Peyer's patch (tissue), 4 donors: ENCODE results near the gene ARIH1.

Source experiments
- CTCF ChIP-seq, 6 experiments: fragments of 450-650 bp in 4 of 6; fragments of 200-600 bp in 2 of 6; sonication (generic) in 1 of 6; IDR thresholded peaks; one replicate each; pipeline ENCODE4 v1.5.1; 2017 to 2019; ENCODE audit warnings: antibody characterized with exemption in 6 of 6, mild to moderate bottlenecking in 3 of 6, moderate library complexity in 1 of 6
- POLR2A ChIP-seq, 2 donors: fragments of 450-650 bp; IDR thresholded peaks; one replicate each; pipeline ENCODE4 v1.5.1; 2017; ENCODE audit warnings: antibody characterized with exemption in 2 of 2, mild to moderate bottlenecking in 2 of 2, moderate library complexity in 2 of 2

GRCh38 chr15:72451224-72451623 lies 22.9 kb upstream of the ARIH1 start:
- TF ChIP-seq CTCF (IDR thresholded peaks at IDR 0.05) (no peak), POLR2A (IDR thresholded peaks at IDR 0.05) (no peak)
